Activated CD4-positive, alpha-beta T cell treated with anti-CD3 and anti-CD28 coated beads, Interleukin-2, amount 10 ng/mL, durations not matched to agents 24 days and 14 days (primary cell): Measurements from ENCODE around the gene STX3. TPM values are rescaled to one million over a fixed set of nuclear protein-coding genes. Genes with fewer than 3 reads are reported as not detected.

Experiments
- DNase-seq: peaks from one replicate; pipeline ENCODE4 v3.0.0; 2022
- H3K27ac Mint-ChIP-seq: one replicate; pipeline ENCODE4 v1.8.0; 2022; ENCODE audit warnings: mild to moderate bottlenecking, mixed read lengths
- H3K27me3 Mint-ChIP-seq: one replicate; pipeline ENCODE4 v1.8.0; 2022; ENCODE audit warnings: mixed read lengths
- H3K36me3 Mint-ChIP-seq: one replicate; pipeline ENCODE4 v1.8.0; 2022; ENCODE audit warnings: low read depth, mild to moderate bottlenecking, mixed read lengths
- H3K4me1 Mint-ChIP-seq: one replicate; pipeline ENCODE4 v1.8.0; 2021; ENCODE audit warnings: mixed read lengths
- H3K4me3 Mint-ChIP-seq: one replicate; pipeline ENCODE4 v1.8.0; 2022; ENCODE audit warnings: mild to moderate bottlenecking, moderate library complexity, mixed read lengths
- H3K9me3 Mint-ChIP-seq: one replicate; pipeline ENCODE4 v1.8.0; 2021; ENCODE audit warnings: mixed read lengths
- intact Hi-C: fragments of 100-400 bp; cut with micrococcal nuclease; formaldehyde crosslinking; loops from one replicate; pipeline ENCODE4 v1.15.1; 2023
- total RNA-seq: library from RNA; stranded (reverse); gene quantifications from 2 replicates; pipeline ENCODE4 v1.2.3, GENCODE V29; 2022

The STX3 gene
- total RNA-seq, 1 donor from 2014 or later = 20.1 TPM

DNA sequence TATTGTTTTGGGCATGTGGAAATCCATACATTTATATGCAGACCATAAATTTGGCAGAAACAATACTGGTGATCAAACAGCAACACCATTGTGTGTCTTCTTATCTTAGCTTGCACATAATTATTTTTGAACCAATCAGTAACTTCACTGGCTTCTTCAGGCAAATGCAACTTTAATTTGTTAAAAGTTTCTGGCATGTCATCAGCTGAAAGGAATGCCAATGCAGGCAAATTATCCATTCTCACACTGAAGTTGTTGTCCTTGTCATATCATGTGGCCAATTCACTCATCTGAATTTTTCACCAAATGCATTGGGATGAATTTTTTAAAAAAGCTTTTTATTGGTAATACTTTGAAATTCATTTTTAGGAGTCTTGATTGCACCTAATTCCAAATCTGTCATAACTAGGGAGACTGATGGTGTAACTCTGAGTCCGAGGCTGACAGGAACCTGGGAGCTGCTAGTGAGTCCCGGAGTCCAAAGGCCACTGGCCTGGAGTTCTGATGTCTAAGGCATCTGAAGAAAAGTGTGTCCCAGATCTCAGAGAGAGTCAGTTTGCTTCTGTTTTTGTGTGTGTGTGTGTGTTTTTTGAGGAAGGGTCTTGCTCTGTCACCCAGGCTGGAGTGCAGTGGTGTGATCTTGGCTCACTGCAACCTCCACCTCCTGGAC, 24.1 kb upstream of the STX3 start:
- intact Hi-C loops = no loop called here
- H3K4me1 Mint-ChIP-seq = peaks cover 8% of the 10 kb centered on the region
- no peak for DNase-seq

DNA sequence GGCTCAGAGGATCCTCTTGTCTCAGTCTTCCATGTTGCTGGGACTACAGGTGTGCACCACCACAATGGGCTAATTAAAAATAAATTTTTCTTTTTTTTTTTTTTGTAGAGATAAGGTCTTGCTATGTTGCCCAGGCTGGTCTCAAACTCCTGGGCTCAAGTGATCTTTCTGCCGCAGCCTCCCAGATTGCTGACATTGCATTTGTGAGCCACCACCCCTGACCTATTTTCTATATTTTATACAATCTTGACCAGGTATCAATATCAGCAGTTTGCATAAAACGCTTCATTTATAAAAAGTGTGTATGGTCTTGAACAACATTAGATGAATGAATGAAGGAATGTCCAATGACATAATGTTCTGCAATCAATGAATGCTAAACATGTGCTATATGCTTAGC, 9.1 kb upstream of the STX3 start:
- H3K4me3 Mint-ChIP-seq = no peak overlapping the region
- H3K9me3 Mint-ChIP-seq = no peaks in the 10 kb centered on the region
- H3K27ac Mint-ChIP-seq = no peak overlapping the region
- no peaks in the 10 kb centered on the region for H3K4me1 Mint-ChIP-seq
- H3K36me3 Mint-ChIP-seq = no peaks in the 10 kb centered on the region
- DNase-seq = no peak
- peaks cover 21% of the 10 kb centered on the region for H3K27me3 Mint-ChIP-seq
- intact Hi-C loops = no loop called here

More for the DNA sequence above, 24.1 kb upstream of the STX3 start:
- no peaks in the 10 kb centered on the region for H3K36me3 Mint-ChIP-seq
- no peak overlapping the region for H3K27ac Mint-ChIP-seq
- H3K9me3 Mint-ChIP-seq = no peaks in the 10 kb centered on the region
- H3K4me3 Mint-ChIP-seq = no peak overlapping the region
- no peaks in the 10 kb centered on the region for H3K27me3 Mint-ChIP-seq

DNA sequence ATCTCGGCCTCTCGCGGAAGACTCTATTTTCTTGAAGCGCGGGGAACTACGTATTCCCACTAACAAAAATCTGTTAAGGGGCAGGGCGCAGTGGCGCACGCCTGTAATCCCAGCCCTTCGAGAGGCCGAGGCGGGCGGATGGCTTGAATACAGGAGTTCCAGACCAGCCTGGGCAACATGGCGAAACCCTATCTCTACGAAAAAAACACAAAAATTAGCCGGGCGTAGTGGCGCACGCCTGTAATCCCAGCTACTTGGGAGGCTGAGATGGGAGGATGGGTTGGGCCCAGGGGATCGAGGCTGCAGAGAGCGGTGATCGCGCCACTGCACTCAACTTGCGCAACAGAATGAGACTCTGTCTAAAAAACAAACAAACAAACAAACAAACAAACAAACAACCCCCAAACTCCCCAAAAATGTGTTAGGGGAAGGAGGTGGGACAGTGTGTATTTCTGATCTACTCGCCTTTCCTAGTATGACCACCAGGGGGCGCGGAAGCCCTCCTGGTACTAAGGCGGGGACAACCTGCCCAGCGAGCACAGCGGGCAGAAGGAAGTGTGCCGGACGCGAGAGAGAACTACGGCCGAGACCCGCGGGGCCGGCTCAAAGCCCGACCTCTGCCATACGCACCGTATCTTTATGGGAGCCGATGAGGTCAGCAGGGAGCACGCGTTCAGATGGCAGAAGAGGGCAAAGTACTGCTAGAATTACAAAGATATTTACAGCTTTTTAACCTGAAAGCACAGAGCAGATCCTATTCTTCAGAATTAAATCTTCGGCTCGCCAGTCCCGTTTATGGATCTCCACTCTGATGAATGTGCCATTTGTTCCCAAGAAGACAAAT, 1.3 kb upstream of the STX3 start:
- intact Hi-C loops = loop anchor here (1.0 to 10.0 kb wide), 6 partner anchors 29 to 441 kb away; partner anchors contain the start of genes MRPL16 and PATL1
- peak; percentile 96 for DNase-seq
- Mint-ChIP-seq H3K9me3 (no peaks in the 10 kb centered on the region), H3K27ac (peak overlapping the region; percentile 90), H3K4me3 (peak overlapping the region; percentile 96), H3K27me3 (peaks cover 4% of the 10 kb centered on the region), H3K4me1 (peaks cover 37% of the 10 kb centered on the region), H3K36me3 (peaks cover 2% of the 10 kb centered on the region)

DNA sequence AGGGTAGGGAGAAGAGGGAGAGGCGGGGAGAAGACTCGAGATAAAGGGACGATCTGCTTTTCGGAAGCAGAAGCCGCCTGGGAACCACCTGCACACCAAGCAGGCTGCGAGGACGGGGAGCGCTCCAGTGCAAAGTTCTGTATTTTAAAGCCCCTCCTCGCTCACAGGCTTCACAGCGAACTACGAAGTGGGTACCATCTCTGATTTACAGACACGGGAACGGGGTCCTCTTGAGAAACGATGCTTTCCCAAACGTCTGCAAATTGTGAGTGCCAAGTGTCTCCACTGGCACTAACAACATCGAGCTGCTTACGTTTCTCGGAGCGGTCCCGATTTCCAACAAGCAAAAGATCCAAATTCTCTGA, 700 bp upstream of the STX3 start:
- peak; percentile 79 for DNase-seq
- H3K9me3 Mint-ChIP-seq = no peaks in the 10 kb centered on the region
- peaks cover 2% of the 10 kb centered on the region for H3K36me3 Mint-ChIP-seq
- no peaks in the 10 kb centered on the region for H3K27me3 Mint-ChIP-seq
- peaks cover 38% of the 10 kb centered on the region for H3K4me1 Mint-ChIP-seq
- H3K4me3 Mint-ChIP-seq = peak overlapping the region; percentile 96
- peak overlapping the region; percentile 90 for H3K27ac Mint-ChIP-seq
- intact Hi-C loops = loop anchor here (1.0 to 10.0 kb wide), 6 partner anchors 29 to 440 kb away; partner anchors contain the start of genes MRPL16 and PATL1

DNA sequence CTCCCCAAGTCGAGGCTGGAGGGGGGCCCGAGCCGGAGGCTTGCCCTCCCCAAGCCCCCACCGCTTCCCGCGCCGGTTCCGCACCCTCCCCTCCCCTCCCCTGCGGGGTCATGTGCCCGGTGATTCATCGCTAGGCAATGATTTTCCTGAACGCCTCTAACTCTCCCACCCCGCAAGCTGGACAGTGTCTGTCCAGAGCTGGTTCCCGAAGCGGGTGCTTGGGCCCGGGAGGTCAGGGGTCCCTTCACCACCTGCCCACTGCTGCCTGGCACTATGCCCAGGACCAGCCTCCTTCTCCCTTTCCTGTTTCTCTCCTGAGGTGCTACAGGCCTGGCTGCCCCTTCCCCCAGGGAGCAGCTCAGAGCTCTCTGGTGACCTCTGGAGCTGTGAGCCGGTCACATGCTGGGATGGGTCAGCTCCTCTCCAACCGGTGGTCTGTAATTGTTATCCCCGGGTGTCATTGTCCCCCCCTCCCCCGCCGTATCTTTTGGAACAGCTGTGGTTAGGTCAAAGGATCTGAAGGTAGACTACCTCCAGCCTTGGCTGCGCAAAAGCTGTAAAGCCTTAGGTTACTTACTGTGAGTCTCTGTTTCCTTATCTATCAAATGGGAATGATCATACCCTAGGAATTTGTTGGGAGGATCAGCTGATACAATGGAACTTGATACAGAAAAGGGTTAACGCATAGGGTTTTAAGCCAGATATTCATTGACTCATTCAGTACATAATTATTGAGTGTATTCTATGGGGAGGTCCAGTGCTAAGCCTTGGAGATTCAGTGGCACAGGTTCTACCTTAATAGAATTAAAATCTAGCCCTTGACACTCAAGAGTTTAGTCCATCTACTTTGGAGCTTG, 753 bp downstream of the STX3 start:
- Mint-ChIP-seq H3K4me3 (peak overlapping the region; percentile 96), H3K4me1 (peaks cover 44% of the 10 kb centered on the region), H3K9me3 (no peaks in the 10 kb centered on the region), H3K27ac (peak overlapping the region; percentile 81), H3K27me3 (no peaks in the 10 kb centered on the region), H3K36me3 (peaks cover 2% of the 10 kb centered on the region)
- DNase-seq = peak; percentile 75
- intact Hi-C loops = loop anchor here (1.0 to 10.0 kb wide), 4 partner anchors 16 to 439 kb away; partner anchors contain the start of gene MRPL16

DNA sequence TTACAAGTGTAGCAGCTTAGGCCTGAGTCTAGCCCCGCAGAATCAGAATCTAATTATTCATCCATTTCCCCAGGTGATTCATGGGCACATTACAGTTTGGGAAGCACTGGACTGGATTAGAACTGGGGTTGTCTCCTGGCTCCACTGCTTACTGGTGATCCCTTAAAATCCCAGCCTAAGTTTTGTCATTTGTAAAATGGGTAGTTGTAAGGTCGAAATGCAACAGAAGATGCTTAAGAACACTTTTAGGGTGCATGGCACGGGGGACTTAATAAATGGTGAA, 1.3 kb downstream of the STX3 start:
- H3K9me3 Mint-ChIP-seq = no peaks in the 10 kb centered on the region
- H3K27me3 Mint-ChIP-seq = no peaks in the 10 kb centered on the region
- H3K4me3 Mint-ChIP-seq = peak overlapping the region; percentile 96
- intact Hi-C loops = loop anchor here (1.0 to 10.0 kb wide), 3 partner anchors 16 to 438 kb away; no protein-coding TSS in a partner anchor
- H3K36me3 Mint-ChIP-seq = peaks cover 2% of the 10 kb centered on the region
- no peak overlapping the region for H3K27ac Mint-ChIP-seq
- no peak for DNase-seq
- peaks cover 44% of the 10 kb centered on the region for H3K4me1 Mint-ChIP-seq

DNA sequence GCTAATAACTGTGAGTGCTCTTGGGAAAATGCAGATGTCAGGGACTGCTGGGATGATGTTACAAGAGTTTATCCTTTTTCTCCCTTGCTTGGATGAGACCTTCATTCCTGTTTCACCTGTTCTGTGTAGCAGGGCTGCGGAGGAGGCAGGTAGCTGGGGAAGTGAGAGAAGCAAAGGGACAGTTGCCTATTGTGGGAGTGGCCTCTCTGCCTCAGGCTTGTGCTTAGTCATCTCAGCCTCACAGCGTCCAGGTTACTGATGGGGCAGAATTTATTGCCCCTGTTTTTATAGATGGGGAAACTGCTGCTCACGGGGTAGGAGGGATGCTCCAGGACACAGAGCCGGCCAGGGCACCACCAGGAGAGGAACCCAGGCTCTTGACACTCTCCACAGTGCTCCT, 1.7 kb downstream of the STX3 start:
- Mint-ChIP-seq H3K4me3 (peak overlapping the region; percentile 96), H3K36me3 (peaks cover 2% of the 10 kb centered on the region), H3K27ac (no peak overlapping the region), H3K27me3 (no peaks in the 10 kb centered on the region), H3K9me3 (no peaks in the 10 kb centered on the region), H3K4me1 (peaks cover 44% of the 10 kb centered on the region)
- DNase-seq = no peak
- intact Hi-C loops = loop anchor here (1.0 to 10.0 kb wide), 3 partner anchors 15 to 438 kb away; no protein-coding TSS in a partner anchor

DNA sequence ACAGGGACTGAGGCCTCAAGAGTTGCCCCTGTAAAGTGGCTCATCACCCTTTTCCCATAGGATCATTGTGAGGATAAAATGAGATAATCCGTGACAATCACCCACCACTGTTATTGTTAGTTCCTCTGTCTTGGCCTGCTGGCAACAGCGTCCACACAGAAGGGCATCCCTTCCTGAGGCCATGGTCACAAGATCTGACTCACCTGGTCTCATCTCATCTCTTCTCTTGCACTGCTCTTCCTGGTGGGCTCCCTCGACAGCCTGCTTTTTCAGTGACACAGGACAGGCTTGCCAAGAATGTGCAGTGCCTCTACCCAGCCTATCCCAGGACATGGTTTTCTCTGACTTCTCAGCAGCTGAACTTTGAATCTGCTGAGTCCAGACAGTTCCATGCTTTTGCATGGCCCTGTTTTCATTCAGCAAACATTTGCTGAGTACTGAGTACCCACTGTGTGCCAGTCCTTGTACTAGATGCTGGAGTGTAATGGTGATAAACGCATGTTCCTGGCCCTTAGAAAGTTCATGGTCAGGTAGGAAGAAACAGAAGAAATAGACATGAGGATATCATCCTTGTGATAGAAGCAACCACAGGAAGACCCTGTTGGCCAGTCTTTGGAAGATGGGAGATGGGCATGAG, 3.3 kb downstream of the STX3 start:
- Mint-ChIP-seq H3K27me3 (no peaks in the 10 kb centered on the region), H3K4me1 (peaks cover 47% of the 10 kb centered on the region)
- intact Hi-C loops = loop anchor here (1.0 to 10.0 kb wide), 3 partner anchors 9 to 436 kb away; no protein-coding TSS in a partner anchor

DNA sequence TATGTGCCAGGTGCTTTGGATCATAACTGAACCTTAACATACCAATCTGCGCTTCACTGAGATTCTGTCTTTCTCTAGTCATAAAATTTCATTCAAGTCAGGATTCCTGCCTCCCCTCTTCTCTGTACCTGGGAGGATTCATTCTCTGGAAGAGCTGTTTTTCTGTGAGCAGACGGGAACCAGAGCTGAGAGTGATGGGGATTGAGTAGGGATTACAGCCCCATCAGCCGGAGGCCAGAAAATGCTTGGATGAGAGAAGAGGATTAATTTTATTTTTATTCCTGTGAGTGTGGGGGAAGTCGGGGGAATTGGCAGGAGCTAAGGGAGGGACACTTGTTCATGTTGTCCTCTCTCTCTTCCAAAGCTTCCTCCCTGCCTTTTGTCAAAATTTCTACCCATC, 4.7 kb downstream of the STX3 start:
- H3K27me3 Mint-ChIP-seq = no peaks in the 10 kb centered on the region
- no peak overlapping the region for H3K4me3 Mint-ChIP-seq
- peaks cover 44% of the 10 kb centered on the region for H3K4me1 Mint-ChIP-seq
- H3K27ac Mint-ChIP-seq = no peak overlapping the region
- DNase-seq = no peak
- no peaks in the 10 kb centered on the region for H3K9me3 Mint-ChIP-seq
- intact Hi-C loops = loop anchor here (5.0 to 10.0 kb wide), 2 partner anchors 203 to 435 kb away; no protein-coding TSS in a partner anchor
- H3K36me3 Mint-ChIP-seq = peaks cover 12% of the 10 kb centered on the region

More for the DNA sequence above, 3.3 kb downstream of the STX3 start:
- H3K27ac Mint-ChIP-seq = no peak overlapping the region
- no peaks in the 10 kb centered on the region for H3K9me3 Mint-ChIP-seq
- no peak overlapping the region for H3K4me3 Mint-ChIP-seq
- DNase-seq = no peak
- H3K36me3 Mint-ChIP-seq = peaks cover 12% of the 10 kb centered on the region

- H3K27ac Mint-ChIP-seq = no peak overlapping the region
- peaks cover 47% of the 10 kb centered on the region for H3K4me1 Mint-ChIP-seq
- no peaks in the 10 kb centered on the region for H3K9me3 Mint-ChIP-seq
- H3K36me3 Mint-ChIP-seq = peaks cover 12% of the 10 kb centered on the region
- H3K4me3 Mint-ChIP-seq = no peak overlapping the region
- intact Hi-C loops = no loop called here
- H3K27me3 Mint-ChIP-seq = no peaks in the 10 kb centered on the region
- no peak for DNase-seq
Measured at GRCh38 chr11:59760771-59761170, 5.6 kb downstream of the STX3 start.

DNA sequence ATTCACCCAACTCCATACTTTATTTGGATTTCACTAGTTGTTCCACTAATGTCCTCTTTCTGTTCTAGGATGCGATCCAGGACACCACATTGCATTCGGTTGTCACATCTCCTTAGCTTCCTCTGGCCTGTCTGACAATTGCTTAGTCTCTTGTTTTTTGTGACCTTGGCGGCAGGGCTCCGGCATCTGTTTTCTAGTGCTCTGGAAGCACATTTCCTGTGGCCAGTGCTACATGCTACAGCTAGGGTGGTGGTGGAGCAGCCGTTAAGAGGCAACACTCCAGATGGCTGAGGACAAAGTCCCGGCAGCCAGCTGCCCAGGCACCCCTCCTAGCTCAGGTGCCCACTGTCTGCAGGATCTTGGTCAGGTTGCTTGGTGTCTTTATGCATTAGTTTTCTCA, 6.8 kb downstream of the STX3 start:
- intact Hi-C loops = no loop called here
- Mint-ChIP-seq H3K4me3 (no peak overlapping the region), H3K36me3 (peaks cover 12% of the 10 kb centered on the region), H3K9me3 (no peaks in the 10 kb centered on the region), H3K4me1 (peaks cover 40% of the 10 kb centered on the region), H3K27ac (no peak overlapping the region), H3K27me3 (no peaks in the 10 kb centered on the region)
- no peak for DNase-seq

DNA sequence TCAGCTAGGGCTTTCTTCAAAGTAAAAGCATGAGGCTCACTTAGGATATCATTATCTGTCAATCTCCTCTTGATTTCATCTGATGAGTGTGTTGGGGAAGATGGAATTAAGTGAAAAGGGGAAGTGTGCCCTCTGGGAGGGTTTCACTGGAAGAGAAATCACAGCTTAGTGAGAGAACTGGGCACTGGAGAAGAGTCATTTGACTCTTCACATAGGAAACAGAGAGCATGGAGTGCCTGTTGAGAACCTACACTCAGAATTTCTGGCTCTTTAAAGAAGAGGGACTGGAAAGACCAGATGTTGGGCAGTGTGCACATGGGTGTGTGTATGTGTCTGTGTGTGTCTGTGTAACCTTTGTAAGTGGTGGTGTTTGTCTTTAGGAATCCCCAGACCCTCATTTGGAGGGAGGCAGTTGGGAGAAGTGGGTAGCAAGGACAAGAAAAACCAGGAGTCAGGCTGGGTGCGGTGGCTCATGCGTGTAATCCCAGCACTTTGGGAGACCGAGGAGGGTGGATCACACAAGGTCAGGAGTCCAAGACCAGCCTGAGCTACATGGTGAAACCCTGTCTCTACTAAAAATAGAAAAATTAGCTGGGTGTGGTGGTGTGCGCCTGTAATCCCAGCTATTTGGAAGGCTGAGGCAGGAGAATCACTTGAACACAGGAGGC, 10.0 kb downstream of the STX3 start:
- Mint-ChIP-seq H3K27ac (no peak overlapping the region), H3K9me3 (no peaks in the 10 kb centered on the region), H3K4me3 (no peak overlapping the region), H3K36me3 (peaks cover 11% of the 10 kb centered on the region), H3K27me3 (no peaks in the 10 kb centered on the region), H3K4me1 (peaks cover 21% of the 10 kb centered on the region)
- no peak for DNase-seq
- intact Hi-C loops = no loop called here
